Keratinocyte (primary cell): Measurements from ENCODE around the gene MTUS2. TPM values are rescaled to one million over a fixed set of nuclear protein-coding genes. Genes with fewer than 3 reads are reported as not detected.
A peak's percentile ranks its signal among the peaks of the same experiment; 100 is the strongest.

ENCODE experiments used
- DNase-seq: peaks from one replicate; pipeline ENCODE4 v3.0.0-alpha.2; 2011; ENCODE audit warnings: low read depth, missing footprints, low spot score
- FAIRE-seq: peaks from 2 replicates; lab custom pipeline; 2011; peaks lifted over from hg19 to GRCh38; lab: Jason Lieb, UNC
- H2AFZ ChIP-seq: 2 replicates; pipeline ENCODE4 v1.6.0; 2012; ENCODE audit warnings: low read length, control low read depth, inconsistent platforms; ENCODE audit not compliant: control insufficient read depth
- H3K27ac ChIP-seq: 2 replicates; pipeline ENCODE4 v1.5.1; 2011; ENCODE audit warnings: low read length; ENCODE audit not compliant: control insufficient read depth, insufficient read depth
- H3K27me3 ChIP-seq: 3 replicates; pipeline ENCODE4 v1.6.0; 2011; ENCODE audit warnings: low read length; ENCODE audit not compliant: control insufficient read depth, insufficient read depth; ENCODE audit errors: extremely low read depth
- H3K36me3 ChIP-seq, 2 experiments: 2 replicates in 1 of 2; 3 replicates in 1 of 2; pipeline ENCODE4 v1.5.1; 2011; ENCODE audit warnings: low read length in 2 of 2, mild to moderate bottlenecking in 1 of 2; ENCODE audit not compliant: control insufficient read depth in 2 of 2, insufficient read depth in 2 of 2; ENCODE audit errors: extremely low read depth in 1 of 2
- H3K4me1 ChIP-seq: 3 replicates; pipeline ENCODE4 v1.5.1; 2011; ENCODE audit warnings: low read length; ENCODE audit not compliant: control insufficient read depth, insufficient read depth; ENCODE audit errors: extremely low read depth
- H3K4me2 ChIP-seq: 3 replicates; pipeline ENCODE4 v1.6.0; 2011; ENCODE audit warnings: low read depth, low read length; ENCODE audit not compliant: control insufficient read depth, insufficient read depth; ENCODE audit errors: extremely low read depth
- H3K4me3 ChIP-seq, 3 experiments: fragments of 200-600 bp in 1 of 3; sonication (generic) in 1 of 3; 2 replicates in 2 of 3; 3 replicates in 1 of 3; pipeline ENCODE4 v1.5.1; 2011 to 2016; ENCODE audit warnings: low read length in 3 of 3, mild to moderate bottlenecking in 3 of 3, control low read depth in 2 of 3, inconsistent platforms in 1 of 3, low read depth in 1 of 3, mixed read lengths in 1 of 3, mixed run types in 1 of 3, moderate library complexity in 1 of 3; ENCODE audit not compliant: control insufficient read depth in 2 of 3, insufficient read depth in 2 of 3; ENCODE audit errors: extremely low read depth in 1 of 3
- H3K79me2 ChIP-seq: 2 replicates; pipeline ENCODE4 v1.6.0; 2012; ENCODE audit warnings: low read length; ENCODE audit not compliant: control insufficient read depth, insufficient read depth
- H3K9ac ChIP-seq: 3 replicates; pipeline ENCODE4 v1.6.0; 2011; ENCODE audit warnings: low read length; ENCODE audit not compliant: control insufficient read depth, insufficient read depth; ENCODE audit errors: extremely low read depth
- H3K9me1 ChIP-seq: 3 replicates; pipeline ENCODE4 v1.6.0; 2011; ENCODE audit warnings: low read length; ENCODE audit not compliant: control insufficient read depth, insufficient read depth; ENCODE audit errors: extremely low read depth
- H3K9me3 ChIP-seq: 2 replicates; pipeline ENCODE4 v1.5.1; 2012; ENCODE audit warnings: low read depth, low read length; ENCODE audit not compliant: control insufficient read depth
- H4K20me1 ChIP-seq: 3 replicates; pipeline ENCODE4 v1.6.0; 2011; ENCODE audit warnings: low read length; ENCODE audit not compliant: control insufficient read depth, insufficient read depth; ENCODE audit errors: extremely low read depth
- CTCF ChIP-seq, 3 experiments: IDR thresholded peaks in 1 of 3; conservative IDR thresholded peaks in 1 of 3; optimal IDR thresholded peaks in 1 of 3; 2 replicates in 2 of 3; 3 replicates in 1 of 3; pipeline versions ENCODE3 to v1.5.1; 2011; ENCODE audit warnings: low read length in 3 of 3, mild to moderate bottlenecking in 3 of 3, moderate library complexity in 2 of 3, control low read depth in 1 of 3, inconsistent platforms in 1 of 3; ENCODE audit not compliant: insufficient read depth in 2 of 3; ENCODE audit errors: extremely low read depth in 1 of 3
- EZH2 ChIP-seq: IDR thresholded peaks from one replicate; pipeline ENCODE4 v1.6.1; 2012; ENCODE audit warnings: inconsistent platforms, mild to moderate bottlenecking, low read length, moderate library complexity
- dilution Hi-C: fragments of 300-500 bp; cut with MboI; formaldehyde crosslinking; loops from one replicate; pipeline ENCODE4 v1.7.0; 2020; ENCODE audit warnings: low sequenced_read_pairs; ENCODE audit not compliant: extremely low pct_ligation_motif_present
- polyA plus RNA-seq, 5 experiments: library from polyadenylated mRNA; depleted of rRNA in 3 of 5; stranded (reverse) in 3 of 5; stranded (forward) in 1 of 5; unstranded in 1 of 5; fragments of >200 nt; gene quantifications; 1 replicate in 1 of 5; 2 replicates in 3 of 5; 3 replicates in 1 of 5; pipeline versions ENCODE4 v1.2.1 to v1.2.3, GENCODE V29; 2011 to 2012; ENCODE audit warnings: missing spikeins in 2 of 5, low read depth in 1 of 5, low replicate concordance in 1 of 5

MTUS2 gene
- polyA plus RNA-seq, 1 donor (not counting 4 experiments of a cell fraction or from before 2014, with no cell fraction given): 0.17 TPM

- no peaks in the 10 kb centered on the region for H3K9me3 ChIP-seq
- no peak for TF ChIP-seq EZH2
- TF ChIP-seq CTCF (optimal IDR thresholded peaks at IDR 0.05 in 1 of 3, IDR thresholded peaks at IDR 0.05 in 1 of 3, conservative IDR thresholded peaks at IDR 0.05 in 1 of 3; ENCODE audit: extremely low read depth in 1 of 3, insufficient read depth in 2 of 3, low read length in 3 of 3): no peak
- no peaks in the 10 kb centered on the region for H3K27me3 ChIP-seq
- H2AFZ ChIP-seq: no peak overlapping the region
- dilution Hi-C loops: no loop called here
- no peaks in the 10 kb centered on the region for H3K79me2 ChIP-seq
- no peak overlapping the region for H3K4me2 ChIP-seq
- no peak overlapping the region for H3K27ac ChIP-seq
- H4K20me1 ChIP-seq: no peaks in the 10 kb centered on the region
- no peak overlapping the region for H3K4me3 ChIP-seq
- no peak overlapping the region for H3K9ac ChIP-seq
- no peaks in the 10 kb centered on the region for H3K36me3 ChIP-seq
- peaks cover 9% of the 10 kb centered on the region for H3K4me1 ChIP-seq
- H3K9me1 ChIP-seq: no peaks in the 10 kb centered on the region
- FAIRE-seq (peak; percentile 39), DNase-seq (no peak)
Measured at GRCh38 chr13:29465741-29466293, 645.7 kb downstream of the MTUS2 start.

DNA sequence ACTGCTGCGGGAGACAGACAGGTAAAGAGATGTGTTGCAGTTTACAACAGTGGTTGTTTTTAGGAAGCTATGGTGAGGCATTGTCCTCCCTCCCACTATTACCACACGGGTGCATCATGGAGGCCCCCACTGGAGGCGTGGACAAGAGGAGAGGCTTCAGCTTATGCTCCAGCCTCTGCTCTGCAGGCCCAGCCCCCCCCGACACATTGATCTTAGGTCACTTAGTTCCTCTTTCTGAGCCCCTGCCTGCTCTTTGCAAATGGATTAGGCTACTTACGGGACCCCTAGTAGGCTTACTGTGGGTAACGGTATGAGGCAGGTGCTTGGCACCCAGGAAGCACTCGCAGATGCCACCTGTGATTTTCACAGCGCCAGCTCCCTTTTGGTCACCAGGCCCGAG is 651.4 kb downstream of the MTUS2 start:
- dilution Hi-C loops: no loop called here
- Histone ChIP-seq H3K27me3 (no peaks in the 10 kb centered on the region), H3K9me3 (no peaks in the 10 kb centered on the region), H3K9me1 (no peaks in the 10 kb centered on the region), H3K4me2 (no peak overlapping the region), H3K27ac (no peak overlapping the region), H4K20me1 (no peaks in the 10 kb centered on the region), H3K79me2 (no peaks in the 10 kb centered on the region), H3K36me3 (no peaks in the 10 kb centered on the region), H3K9ac (no peak overlapping the region), H2AFZ (no peak overlapping the region), H3K4me3 (no peak overlapping the region), H3K4me1 (no peaks in the 10 kb centered on the region)
- FAIRE-seq: no peak
- no peak for DNase-seq
- TF ChIP-seq EZH2 (no peak), CTCF (optimal IDR thresholded peaks at IDR 0.05 in 1 of 3, IDR thresholded peaks at IDR 0.05 in 1 of 3, conservative IDR thresholded peaks at IDR 0.05 in 1 of 3; ENCODE audit: extremely low read depth in 1 of 3, insufficient read depth in 2 of 3, low read length in 3 of 3) (no peak)
